ENCODE data around the gene HCLS1. TPM values are rescaled to one million over a fixed set of nuclear protein-coding genes. Genes with fewer than 3 reads are reported as not detected.

The HCLS1 gene
- total and polyA plus RNA-seq, 2 of the 8 experiments (the other 6 are each of a cell fraction or from before 2014, with no cell fraction given) = 0.53 to 1.3 TPM

- no peak for TF ChIP-seq ATF2 (IDR thresholded peaks at IDR 0.05; ENCODE audit: low read length)
- TF ChIP-seq ZNF274 (IDR thresholded peaks at IDR 0.05; ENCODE audit: borderline replicate concordance, extremely low read depth, low read length) = no peak
- no peak for TF ChIP-seq SIRT6 (IDR thresholded peaks at IDR 0.05; ENCODE audit: low read length)
- TF ChIP-seq POLR2AphosphoS5 (IDR thresholded peaks at IDR 0.05; ENCODE audit: low read depth, low read length) = no peak
- TF ChIP-seq ATF3 (IDR thresholded peaks at IDR 0.05; ENCODE audit: insufficient read depth, low read depth, low read length) = no peak
- TF ChIP-seq HDAC6 (IDR thresholded peaks at IDR 0.05; ENCODE audit: low read depth, low read length) = no peak
- TF ChIP-seq CHD7 (IDR thresholded peaks at IDR 0.05; ENCODE audit: insufficient replicate concordance, low read length) = no peak
- TF ChIP-seq BACH1 (IDR thresholded peaks at IDR 0.05; ENCODE audit: low read length) = no peak
Measured at GRCh38 chr3:121654493-121655385, 6.0 kb downstream of the HCLS1 start (continued).
